Measurements from ENCODE around the gene CEP68. TPM values are rescaled to one million over a fixed set of nuclear protein-coding genes. Genes with fewer than 3 reads are reported as not detected.
A peak's percentile ranks its signal among the peaks of the same experiment; 100 is the strongest.

CEP68 gene
- total RNA-seq, 1 experiment from 2014 or later, result 14.0 TPM

DNA sequence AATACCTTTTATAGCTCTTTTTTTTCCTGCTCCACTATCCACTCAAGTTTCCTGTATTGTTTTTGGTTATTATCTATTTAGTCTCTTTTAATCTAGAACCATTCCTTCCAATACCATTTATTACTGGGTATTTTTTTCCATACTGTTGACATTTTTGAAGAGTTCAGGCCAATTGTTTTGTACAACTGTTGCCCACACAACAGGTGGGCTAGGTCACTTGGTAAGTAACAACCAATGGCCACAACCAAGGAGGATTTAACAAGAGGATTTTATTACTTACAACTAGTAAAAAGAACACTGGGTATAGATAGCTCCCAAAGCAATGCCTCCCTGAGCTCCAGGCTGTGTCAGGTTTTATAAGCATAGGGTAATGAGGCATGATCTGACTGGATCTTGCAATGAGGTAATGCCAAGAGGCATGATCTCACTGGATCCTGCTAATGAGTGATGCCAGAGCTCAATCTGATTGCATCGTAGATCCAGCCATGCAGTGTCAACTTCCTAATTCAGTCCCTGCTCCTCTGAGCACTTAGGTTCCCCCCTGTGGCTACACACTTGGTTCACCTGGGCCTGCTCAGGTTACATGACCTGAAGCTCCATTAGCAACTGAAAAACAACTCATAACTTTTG is 7.1 kb upstream of the CEP68 start:
- Histone ChIP-seq H3K4me3 (ENCODE audit: low read depth, low read length) (no peak overlapping the region), H3K27me3 (replicated peaks; ENCODE audit: control insufficient read depth, insufficient read depth, low read length) (no peaks in the 10 kb centered on the region), H3K4me1 (no peaks in the 10 kb centered on the region), H3K36me3 (ENCODE audit: control insufficient read depth, insufficient read depth, low read length) (no peaks in the 10 kb centered on the region), H3K9me3 (peaks cover 2% of the 10 kb centered on the region; the same call in 1 of the 2 replicates)
- Mint-ChIP-seq H3K4me3 (ENCODE audit: unreplicated experiment) (no peak overlapping the region), H3K36me3 (ENCODE audit: insufficient read depth, unreplicated experiment) (peaks cover 5% of the 10 kb centered on the region), H3K9me3 (ENCODE audit: unreplicated experiment) (peaks cover 26% of the 10 kb centered on the region), H3K27me3 (ENCODE audit: insufficient read depth, unreplicated experiment) (no peaks in the 10 kb centered on the region), H3K4me1 (ENCODE audit: low read depth, unreplicated experiment) (no peaks in the 10 kb centered on the region), H3K27ac (ENCODE audit: unreplicated experiment) (peak overlapping the region; percentile 8)
- DNase-seq, result peak in 1 of 2 experiments; percentile 22
- intact Hi-C loops (cut with micrococcal nuclease; ENCODE audit: unreplicated experiment), result no loop called here
- TF ChIP-seq, protein P1, sequence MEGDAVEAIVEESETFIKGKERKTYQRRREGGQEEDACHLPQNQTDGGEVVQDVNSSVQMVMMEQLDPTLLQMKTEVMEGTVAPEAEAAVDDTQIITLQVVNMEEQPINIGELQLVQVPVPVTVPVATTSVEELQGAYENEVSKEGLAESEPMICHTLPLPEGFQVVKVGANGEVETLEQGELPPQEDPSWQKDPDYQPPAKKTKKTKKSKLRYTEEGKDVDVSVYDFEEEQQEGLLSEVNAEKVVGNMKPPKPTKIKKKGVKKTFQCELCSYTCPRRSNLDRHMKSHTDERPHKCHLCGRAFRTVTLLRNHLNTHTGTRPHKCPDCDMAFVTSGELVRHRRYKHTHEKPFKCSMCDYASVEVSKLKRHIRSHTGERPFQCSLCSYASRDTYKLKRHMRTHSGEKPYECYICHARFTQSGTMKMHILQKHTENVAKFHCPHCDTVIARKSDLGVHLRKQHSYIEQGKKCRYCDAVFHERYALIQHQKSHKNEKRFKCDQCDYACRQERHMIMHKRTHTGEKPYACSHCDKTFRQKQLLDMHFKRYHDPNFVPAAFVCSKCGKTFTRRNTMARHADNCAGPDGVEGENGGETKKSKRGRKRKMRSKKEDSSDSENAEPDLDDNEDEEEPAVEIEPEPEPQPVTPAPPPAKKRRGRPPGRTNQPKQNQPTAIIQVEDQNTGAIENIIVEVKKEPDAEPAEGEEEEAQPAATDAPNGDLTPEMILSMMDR (IDR thresholded peaks at IDR 0.05; ENCODE audit: insufficient read depth in 1 of 2, low read depth in 1 of 2, low read length in 1 of 2, severe bottlenecking in 1 of 2, unreplicated experiment in 1 of 2), result no peak
- CTCF ChIA-PET, result no interaction called here
- POLR2A ChIA-PET, result no interaction called here
- no TSS peak for BruUV-seq (replicated peaks)

DNA sequence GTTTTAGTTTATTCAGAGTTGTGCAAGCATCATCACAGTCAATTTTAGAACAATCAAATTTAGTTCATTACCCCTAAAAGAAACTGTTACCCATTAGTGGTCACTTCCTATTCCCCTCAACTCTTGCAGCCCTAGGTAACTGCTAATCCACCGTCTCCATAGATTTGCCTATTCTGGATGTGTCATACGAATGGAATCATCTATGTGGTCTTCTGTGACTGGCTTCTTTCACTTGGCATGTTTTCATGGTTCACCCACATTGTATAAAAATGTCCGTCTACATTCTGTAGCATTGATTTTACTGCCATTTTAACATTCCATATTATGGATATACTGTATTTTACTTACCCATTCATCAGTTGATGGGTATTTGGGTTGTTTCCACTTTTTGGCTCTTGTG is 5.3 kb upstream of the CEP68 start:
- TF ChIP-seq, protein P1 (IDR thresholded peaks at IDR 0.05; ENCODE audit: insufficient read depth in 1 of 2, low read depth in 1 of 2, low read length in 1 of 2, severe bottlenecking in 1 of 2, unreplicated experiment in 1 of 2), result no peak
- H3K9me3 Mint-ChIP-seq (ENCODE audit: unreplicated experiment), result peaks cover 10% of the 10 kb centered on the region
- no peaks in the 10 kb centered on the region for H3K27me3 Mint-ChIP-seq (ENCODE audit: insufficient read depth, unreplicated experiment)
- Histone ChIP-seq H3K36me3 (ENCODE audit: control insufficient read depth, insufficient read depth, low read length) (no peaks in the 10 kb centered on the region), H3K27me3 (replicated peaks; ENCODE audit: control insufficient read depth, insufficient read depth, low read length) (no peaks in the 10 kb centered on the region), H3K4me1 (peaks cover 14% of the 10 kb centered on the region), H3K9me3 (no peaks in the 10 kb centered on the region), H3K4me3 (ENCODE audit: low read depth, low read length) (no peak overlapping the region)
- no peak overlapping the region for H3K4me3 Mint-ChIP-seq (ENCODE audit: unreplicated experiment)
- H3K27ac Mint-ChIP-seq (ENCODE audit: unreplicated experiment), result no peak overlapping the region
- no TSS peak for BruUV-seq (replicated peaks)
- peaks cover 9% of the 10 kb centered on the region for H3K4me1 Mint-ChIP-seq (ENCODE audit: low read depth, unreplicated experiment)
- no peak for DNase-seq
- ChIA-PET CTCF (interaction anchor here (0.9 kb wide), 1 partner anchor 14 kb away, joined by 4 read pairs; no protein-coding TSS in a partner anchor), POLR2A (interaction anchor here (0.7 kb wide), 1 partner anchor 204 kb away, joined by 3 read pairs; no protein-coding TSS in a partner anchor)
- H3K36me3 Mint-ChIP-seq (ENCODE audit: insufficient read depth, unreplicated experiment), result peaks cover 10% of the 10 kb centered on the region
- intact Hi-C loops (cut with micrococcal nuclease; ENCODE audit: unreplicated experiment), result no loop called here

DNA sequence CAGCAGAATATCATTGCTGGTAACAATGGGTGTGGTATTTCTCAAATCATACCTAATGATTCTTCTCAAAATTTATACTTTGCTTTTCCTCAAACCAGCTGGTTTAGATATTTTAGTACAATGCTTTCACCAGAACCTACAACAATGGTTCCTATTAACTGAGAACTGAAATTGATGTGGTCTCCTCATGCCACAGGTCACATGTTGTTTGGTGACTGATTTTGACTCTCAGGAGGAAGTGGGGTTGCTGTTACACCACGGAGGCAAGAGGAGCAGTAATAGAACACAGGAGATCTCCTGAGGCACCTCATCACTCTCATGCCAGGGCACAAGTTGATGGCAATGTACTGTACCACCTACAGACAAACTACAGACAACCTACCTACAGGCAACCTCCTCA is 3.0 kb upstream of the CEP68 start:
- Mint-ChIP-seq H3K4me3 (ENCODE audit: unreplicated experiment) (no peak overlapping the region), H3K27me3 (ENCODE audit: insufficient read depth, unreplicated experiment) (no peaks in the 10 kb centered on the region), H3K36me3 (ENCODE audit: insufficient read depth, unreplicated experiment) (peaks cover 14% of the 10 kb centered on the region), H3K9me3 (ENCODE audit: unreplicated experiment) (peaks cover 10% of the 10 kb centered on the region), H3K27ac (ENCODE audit: unreplicated experiment) (no peak overlapping the region), H3K4me1 (ENCODE audit: low read depth, unreplicated experiment) (peaks cover 19% of the 10 kb centered on the region)
- no peaks in the 10 kb centered on the region for H3K27me3 ChIP-seq (replicated peaks; ENCODE audit: control insufficient read depth, insufficient read depth, low read length)
- ChIA-PET POLR2A (no interaction called here), CTCF (no interaction called here)
- no peaks in the 10 kb centered on the region for H3K9me3 ChIP-seq
- H3K36me3 ChIP-seq (ENCODE audit: control insufficient read depth, insufficient read depth, low read length), result no peaks in the 10 kb centered on the region
- TF ChIP-seq, protein P1 (IDR thresholded peaks at IDR 0.05; ENCODE audit: insufficient read depth in 1 of 2, low read depth in 1 of 2, low read length in 1 of 2, severe bottlenecking in 1 of 2, unreplicated experiment in 1 of 2), result no peak
- DNase-seq, result no peak
- intact Hi-C loops (cut with micrococcal nuclease; ENCODE audit: unreplicated experiment), result no loop called here
- H3K4me1 ChIP-seq, result peaks cover 22% of the 10 kb centered on the region
- no peak overlapping the region for H3K4me3 ChIP-seq (ENCODE audit: low read depth, low read length)
- BruUV-seq (replicated peaks), result no TSS peak

Data from Caco-2 (cell line).